Small intestine (tissue), 7 donors: ENCODE measurements around the gene BAHD1. TPM values are rescaled to one million over a fixed set of nuclear protein-coding genes. Genes with fewer than 3 reads are reported as not detected.

Source experiments
- DNase-seq, 2 donors: peaks; one replicate each; pipeline versions ENCODE4 v3.0.0 to v3.0.0-alpha.2; 2013
- FAIRE-seq: peaks from 2 replicates; lab custom pipeline; 2012; peaks lifted over from hg19 to GRCh38; lab: Jason Lieb, UNC
- H3K27ac ChIP-seq, 3 donors: one replicate each; pipeline ENCODE4 v1.5.1; 2013; ENCODE audit warnings: low read length in 2 of 3, mild to moderate bottlenecking in 2 of 3, control low read depth in 1 of 3, inconsistent platforms in 1 of 3, low read depth in 1 of 3, moderate library complexity in 1 of 3
- H3K27me3 ChIP-seq, 3 donors: one replicate each; pipeline ENCODE4 v1.6.1; 2013; ENCODE audit warnings: low read length in 3 of 3, inconsistent platforms in 1 of 3; ENCODE audit not compliant: control insufficient read depth in 3 of 3, insufficient read depth in 3 of 3
- H3K36me3 ChIP-seq, 3 donors: one replicate each; pipeline ENCODE4 v1.6.1; 2013; ENCODE audit warnings: low read length in 3 of 3, inconsistent platforms in 1 of 3, low read depth in 1 of 3, mild to moderate bottlenecking in 1 of 3, moderate library complexity in 1 of 3; ENCODE audit not compliant: control insufficient read depth in 3 of 3, insufficient read depth in 2 of 3
- H3K4me1 ChIP-seq, 3 donors: one replicate each; pipeline ENCODE4 v1.6.1; 2013; ENCODE audit warnings: low read length in 2 of 3, inconsistent platforms in 1 of 3, low read depth in 1 of 3, mild to moderate bottlenecking in 1 of 3, moderate library complexity in 1 of 3; ENCODE audit not compliant: control insufficient read depth in 3 of 3, insufficient read depth in 2 of 3
- H3K4me3 ChIP-seq, 3 donors: one replicate each; pipeline ENCODE4 v1.5.1; 2013; ENCODE audit warnings: low read length in 3 of 3, control low read depth in 1 of 3, inconsistent platforms in 1 of 3, low read depth in 1 of 3, mild to moderate bottlenecking in 1 of 3, moderate library complexity in 1 of 3
- H3K9me3 ChIP-seq, 2 donors: one replicate each; pipeline ENCODE4 v1.6.1; 2013; ENCODE audit warnings: low read depth in 1 of 2, low read length in 1 of 2; ENCODE audit not compliant: control insufficient read depth in 2 of 2, insufficient read depth in 1 of 2
- WGBS, 3 donors: extraction: QIAGEN DNeasy Blood & Tissue Kit; methylation state at CpG; one replicate each; pipeline ENCODE4 v1.1.7; 2013; 5-methylcytosine and 5-hydroxymethylcytosine counted together
- polyA plus RNA-seq, 4 donors: library from polyadenylated mRNA; stranded (reverse) in 3 of 4; unstranded in 1 of 4; fragments of 200-250 nt in 3 of 4; fragments of 120-200 nt in 1 of 4; gene quantifications; one replicate each; pipeline versions ENCODE4 v1.2.1 to v1.2.3, GENCODE V29; 2013
- donor health status: healthy with polysubstance abuse.
- donor health status: control.
- donor health status: control.
- donor health status: Bipolar disorder and iron deficiency.
- donor health status: healthy.

Gene BAHD1
- polyA plus RNA-seq, 4 donors: 10.7 to 32.5 (median 12.5) TPM

GRCh38 chr15:40470423-40471104 is 29.8 kb downstream of the BAHD1 start, which contains the start of gene CHST14:
TSS of gene CHST14 (plus strand) at chr15:40470984. CDS start at chr15:40471214, 230 bp downstream.
- peak within 1 kb of the TSS; percentile 67 to 84 (median 78) for H3K4me3 ChIP-seq
- DNase-seq (peak; percentile 48 to 76), FAIRE-seq (no peak)
- H3K36me3 ChIP-seq: peaks cover 0 to 30% (median 1%) of the 10 kb centered on the region in 3 donors
- WGBS, 3 donors: 3 to 10% (median 9%) methylated on average over 25 to 52 of the region's 52 CpGs
- H3K27me3 ChIP-seq: no peaks in the 10 kb centered on the region
- H3K27ac ChIP-seq: peak within 1 kb of the TSS; percentile 5 to 83 (median 74)
- H3K4me1 ChIP-seq: peaks cover 0 to 9% (median 0%) of the 10 kb centered on the region in 3 donors
- H3K9me3 ChIP-seq: no peaks in the 10 kb centered on the region

DNA sequence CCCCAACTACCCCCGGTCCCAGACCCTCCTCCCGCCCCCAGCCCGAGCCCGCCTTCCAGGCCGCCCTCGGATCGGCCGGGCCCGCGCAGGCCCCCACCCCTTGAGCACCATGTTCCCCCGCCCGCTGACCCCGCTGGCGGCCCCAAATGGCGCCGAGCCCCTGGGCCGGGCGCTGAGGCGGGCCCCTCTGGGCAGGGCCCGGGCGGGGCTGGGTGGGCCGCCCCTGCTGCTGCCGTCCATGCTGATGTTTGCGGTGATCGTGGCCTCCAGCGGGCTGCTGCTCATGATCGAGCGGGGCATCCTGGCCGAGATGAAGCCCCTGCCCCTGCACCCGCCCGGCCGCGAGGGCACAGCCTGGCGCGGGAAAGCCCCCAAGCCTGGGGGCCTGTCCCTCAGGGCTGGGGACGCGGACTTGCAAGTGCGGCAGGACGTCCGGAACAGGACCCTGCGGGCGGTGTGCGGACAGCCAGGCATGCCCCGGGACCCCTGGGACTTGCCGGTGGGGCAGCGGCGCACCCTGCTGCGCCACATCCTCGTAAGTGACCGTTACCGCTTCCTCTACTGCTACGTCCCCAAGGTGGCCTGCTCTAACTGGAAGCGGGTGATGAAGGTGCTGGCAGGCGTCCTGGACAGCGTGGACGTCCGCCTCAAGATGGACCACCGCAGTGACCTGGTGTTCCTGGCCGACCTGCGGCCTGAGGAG is 30.5 kb downstream of the BAHD1 start:
- H3K36me3 ChIP-seq: peaks cover 0 to 23% (median 0%) of the 10 kb centered on the region in 3 donors
- DNase-seq: peak in 1 of 2 donors; percentile 59
- 0 to 1% (median 1%) methylated on average over 42 to 60 of the region's 60 CpGs for WGBS, 3 donors
- H3K27me3 ChIP-seq: no peaks in the 10 kb centered on the region
- peaks cover 0 to 9% (median 0%) of the 10 kb centered on the region in 3 donors for H3K4me1 ChIP-seq
- peak overlapping the region; percentile 67 to 84 (median 78) for H3K4me3 ChIP-seq
- H3K27ac ChIP-seq: peak overlapping the region in 2 of 3 donors; percentile 5 to 62
- H3K9me3 ChIP-seq: no peaks in the 10 kb centered on the region
- FAIRE-seq: no peak

DNA sequence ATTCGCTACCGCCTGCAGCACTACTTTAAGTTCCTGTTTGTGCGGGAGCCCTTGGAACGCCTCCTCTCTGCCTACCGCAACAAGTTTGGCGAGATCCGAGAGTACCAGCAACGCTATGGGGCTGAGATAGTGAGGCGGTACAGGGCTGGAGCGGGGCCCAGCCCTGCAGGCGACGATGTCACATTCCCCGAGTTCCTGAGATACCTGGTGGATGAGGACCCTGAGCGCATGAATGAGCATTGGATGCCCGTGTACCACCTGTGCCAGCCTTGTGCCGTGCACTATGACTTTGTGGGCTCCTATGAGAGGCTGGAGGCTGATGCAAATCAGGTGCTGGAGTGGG is 31.0 kb downstream of the BAHD1 start:
- DNase-seq (peak in 1 of 2 donors; percentile 54), FAIRE-seq (no peak)
- WGBS, 3 donors: 4 to 11% (median 10%) methylated on average over 16 of the region's 16 CpGs
- peaks cover 0 to 18% (median 0%) of the 10 kb centered on the region in 3 donors for H3K36me3 ChIP-seq
- no peaks in the 10 kb centered on the region for H3K27me3 ChIP-seq
- H3K27ac ChIP-seq: peak overlapping the region in 1 of 3 donors; percentile 62
- H3K9me3 ChIP-seq: no peaks in the 10 kb centered on the region
- H3K4me1 ChIP-seq: peaks cover 0 to 9% (median 0%) of the 10 kb centered on the region in 3 donors
- peak overlapping the region; percentile 67 to 84 (median 78) for H3K4me3 ChIP-seq

- H3K9me3 ChIP-seq: no peaks in the 10 kb centered on the region
- no peak overlapping the region for H3K27ac ChIP-seq
- peaks cover 0 to 9% (median 0%) of the 10 kb centered on the region in 3 donors for H3K4me1 ChIP-seq
- no peaks in the 10 kb centered on the region for H3K27me3 ChIP-seq
- no peak for DNase-seq
- peaks cover 0 to 13% (median 0%) of the 10 kb centered on the region in 3 donors for H3K36me3 ChIP-seq
- WGBS, 3 donors: 65 to 76% (median 65%) methylated on average over 9 of the region's 9 CpGs
- no peak for FAIRE-seq
- no peak overlapping the region for H3K4me3 ChIP-seq
Observed at GRCh38 chr15:40472171-40472727, 31.5 kb downstream of the BAHD1 start.

GRCh38 chr15:40474581-40474980 is 33.8 kb downstream of the BAHD1 start:
- WGBS, 3 donors: 81 to 88% (median 83%) methylated on average over 8 of the region's 8 CpGs
- Histone ChIP-seq H3K9me3 (no peaks in the 10 kb centered on the region), H3K27me3 (peaks cover 0 to 2% (median 0%) of the 10 kb centered on the region in 3 donors), H3K4me1 (peaks cover 0 to 9% (median 0%) of the 10 kb centered on the region in 3 donors), H3K36me3 (no peaks in the 10 kb centered on the region), H3K4me3 (no peak overlapping the region), H3K27ac (no peak overlapping the region)
- FAIRE-seq: no peak
- no peak for DNase-seq

GRCh38 chr15:40477642-40478327 is 37.0 kb downstream of the BAHD1 start:
- Histone ChIP-seq H3K4me3 (no peak overlapping the region), H3K36me3 (no peaks in the 10 kb centered on the region), H3K27me3 (peaks cover 0 to 2% (median 0%) of the 10 kb centered on the region in 3 donors), H3K27ac (no peak overlapping the region), H3K9me3 (no peaks in the 10 kb centered on the region), H3K4me1 (no peaks in the 10 kb centered on the region)
- 33 to 55% (median 44%) methylated on average over 5 of the region's 5 CpGs for WGBS, 3 donors
- DNase-seq (no peak), FAIRE-seq (no peak)

DNA sequence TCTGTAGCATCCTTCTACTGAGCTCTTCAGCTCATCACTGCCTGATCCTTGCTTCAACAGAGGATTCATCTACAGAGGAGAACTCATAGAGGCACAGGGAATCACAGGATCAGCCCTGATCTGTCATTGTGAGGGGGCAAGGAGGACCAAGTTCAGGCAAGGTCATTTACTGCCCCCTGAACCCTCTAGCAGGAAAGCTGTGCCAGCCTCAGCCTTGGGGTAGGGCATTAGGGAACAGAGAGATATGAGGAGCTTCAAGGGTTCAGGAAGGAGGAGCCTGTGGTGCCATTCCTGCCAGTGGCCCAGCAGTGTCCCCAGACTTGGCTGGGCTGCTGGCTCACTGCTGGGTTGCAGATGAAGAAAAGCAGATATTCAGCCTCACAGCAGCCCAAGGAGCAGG is 38.3 kb downstream of the BAHD1 start:
- Histone ChIP-seq H3K9me3 (no peaks in the 10 kb centered on the region), H3K27ac (no peak overlapping the region), H3K36me3 (no peaks in the 10 kb centered on the region), H3K4me3 (no peak overlapping the region), H3K27me3 (peaks cover 0 to 2% (median 0%) of the 10 kb centered on the region in 3 donors), H3K4me1 (no peaks in the 10 kb centered on the region)
- DNase-seq: no peak
- FAIRE-seq: no peak
